SK-N-MC (cell line): ENCODE data around the gene TNPO1.

Experiments
- EZH2 ChIP-seq: fragments of 200-600 bp; sonication (generic); IDR thresholded peaks from one replicate; pipeline ENCODE4 v1.6.1; 2017; ENCODE audit warnings: antibody characterized with exemption
- FOXP2 ChIP-seq: optimal IDR thresholded peaks from 2 replicates; pipeline ENCODE3; 2011; ENCODE audit warnings: mild to moderate bottlenecking, moderate library complexity; ENCODE audit not compliant: insufficient read depth; ENCODE audit errors: extremely low read length, control extremely low read depth
- POLR2AphosphoS5 ChIP-seq: IDR thresholded peaks from 2 replicates; pipeline ENCODE4 v1.6.1; 2012; ENCODE audit warnings: mild to moderate bottlenecking, low read depth, low read length, borderline replicate concordance

- TF ChIP-seq EZH2 (no peak), POLR2AphosphoS5 (no peak), FOXP2 (no peak)
Measured at GRCh38 chr5:72831685-72832084, 15.2 kb downstream of the TNPO1 start.
